ENCODE data around the gene GALT. TPM values are rescaled to one million over a fixed set of nuclear protein-coding genes. Genes with fewer than 3 reads are reported as not detected.

GALT gene
- total and polyA plus RNA-seq, 2 of the 4 experiments (the other 2 are of a cell fraction): 15.8 to 34.6 TPM

DNA sequence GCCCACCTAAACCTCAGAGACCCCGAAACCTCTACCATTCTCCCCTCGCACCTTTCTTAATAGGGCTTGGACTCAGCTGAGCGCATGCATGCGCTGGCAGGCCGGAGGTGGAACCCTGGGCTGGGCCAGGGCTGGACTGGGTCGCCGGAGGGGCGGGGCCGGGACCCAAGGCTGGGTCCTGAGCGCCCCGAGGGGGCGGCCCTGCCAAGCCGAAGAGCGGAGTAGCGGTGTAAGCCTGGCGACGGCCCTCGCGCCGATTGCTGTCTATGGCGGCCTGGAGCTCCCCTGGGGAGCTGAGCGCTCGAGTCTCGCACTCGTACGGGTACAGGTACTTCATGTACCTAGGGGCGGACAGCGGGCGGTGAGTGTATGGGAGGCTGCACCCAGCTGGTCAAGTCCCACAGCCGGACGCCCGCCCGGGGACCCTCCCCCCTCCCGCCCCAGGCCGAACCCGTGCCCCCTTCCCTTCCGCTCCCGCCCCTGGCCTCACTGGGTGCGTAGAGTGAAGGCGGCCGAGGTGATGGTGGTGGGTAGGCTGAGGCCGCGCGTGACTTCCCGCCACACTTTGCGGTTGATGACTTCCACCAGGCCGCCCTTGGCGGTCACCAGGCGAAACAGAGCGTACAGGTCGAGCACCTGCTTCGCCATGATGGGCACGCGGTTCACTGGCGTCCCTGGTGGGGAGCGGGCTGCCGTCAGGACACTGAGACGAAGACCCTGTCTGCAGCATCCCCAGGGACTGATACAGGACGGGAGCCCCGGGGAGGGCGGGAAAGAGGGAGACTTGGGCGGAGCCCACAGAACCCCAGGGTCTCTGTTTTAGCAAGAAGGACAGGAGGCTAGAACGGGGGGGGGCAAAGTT, 22.9 kb upstream of the GALT start:
- TF ChIP-seq MAFK (IDR thresholded peaks at IDR 0.05; ENCODE audit: low read depth, low read length) (no peak), SMC3 (IDR thresholded peaks at IDR 0.05; ENCODE audit: low read depth, low read length) (no peak), FOS (IDR thresholded peaks at IDR 0.05; ENCODE audit: low read depth, low read length) (no peak), MAZ (IDR thresholded peaks at IDR 0.05; ENCODE audit: borderline replicate concordance, low read depth, low read length) (no peak), RFX5 (IDR thresholded peaks at IDR 0.05; ENCODE audit: low read depth, low read length) (no peak), POLR2A (IDR thresholded peaks at IDR 0.05; ENCODE audit: low read depth, low read length) (no peak)
- Histone ChIP-seq H3K27ac (ENCODE audit: insufficient read depth, low read length) (no peak overlapping the region), H3K79me1 (ENCODE audit: low read depth in 1 of 2, low read length in 2 of 2) (peaks cover 8 to 14% of the 10 kb centered on the region in 2 experiments), H3K4me2 (ENCODE audit: low read depth, low read length) (no peak overlapping the region), H2AK5ac (ENCODE audit: low read depth, low read length) (no peak overlapping the region), H3K4ac (ENCODE audit: low read depth, low read length) (no peak overlapping the region), H3K56ac (ENCODE audit: extremely low read depth, insufficient read depth, low read length) (no peak overlapping the region), H3K23ac (ENCODE audit: low read depth, low read length) (no peak overlapping the region), H3K9me3 (ENCODE audit: control insufficient read depth, insufficient read depth, low read length) (no peaks in the 10 kb centered on the region), H2AFZ (replicated peaks; ENCODE audit: low read length, poor library complexity) (peak overlapping the region; percentile 19), H3K27me3 (ENCODE audit: control insufficient read depth, insufficient read depth, low read length) (peaks cover 59% of the 10 kb centered on the region), H4K91ac (ENCODE audit: insufficient read depth, low read depth, low read length) (no peak overlapping the region), H3K36me3 (ENCODE audit: control insufficient read depth, insufficient read depth, low read length) (peaks cover under 1% of the 10 kb centered on the region; the same call in 1 of the 2 replicates), H4K5ac (ENCODE audit: low read depth, low read length) (no peak overlapping the region), H2BK15ac (ENCODE audit: low read depth, low read length) (no peak overlapping the region), H4K8ac (ENCODE audit: low read depth in 2 of 2, low read length in 2 of 2) (no peak overlapping the region), H3K18ac (ENCODE audit: low read depth, low read length) (no peak overlapping the region), H3K4me1 (ENCODE audit: control insufficient read depth, insufficient read depth, low read length) (peaks cover 5% of the 10 kb centered on the region; the same call in 1 of the 2 replicates), H3K9ac (ENCODE audit: low read depth, low read length) (no peak overlapping the region), H2BK120ac (ENCODE audit: low read depth, low read length) (no peak overlapping the region), H2BK20ac (ENCODE audit: low read depth, low read length) (no peak overlapping the region), H3K9me1 (ENCODE audit: insufficient read depth, low read length) (peaks cover 12% of the 10 kb centered on the region), H3K4me3 (ENCODE audit: insufficient read depth, low read depth, low read length) (no peak overlapping the region), H3K14ac (replicated peaks; ENCODE audit: low read depth, low read length) (no peak overlapping the region), H2BK5ac (ENCODE audit: low read depth, low read length, poor library complexity, severe bottlenecking) (no peak overlapping the region), H2AK9ac (replicated peaks; ENCODE audit: low read depth, low read length, poor library complexity) (peak overlapping the region; percentile 38), H4K20me1 (ENCODE audit: insufficient read depth, low read length) (no peaks in the 10 kb centered on the region; the same call in 1 of the 2 replicates)
- WGBS, 2 experiments (ENCODE audit: extremely low coverage in 2 of 2, insufficient read length in 1 of 2): 19% methylated on average over 14 of the region's 63 CpGs; no CpG with 5 or more reads in 1 of the 2 experiments
- in situ Hi-C loops (cut with MboI; ENCODE audit: low sequenced_read_pairs): no loop called here
- intact Hi-C loops (cut with micrococcal nuclease): no loop called here
- ChIA-PET CTCF (no interaction called here), POLR2A (ENCODE audit: unreplicated experiment) (no interaction called here)
- dilution Hi-C loops (cut with HindIII; ENCODE audit: low sequenced_read_pairs, unreplicated experiment): no loop called here
- no peak for DNase-seq
- no TSS peak for BruUV-seq (replicated peaks)
- no peak for ATAC-seq (ENCODE audit: low read depth)
